Measurements from ENCODE around the gene AIG1.

GRCh38 chr6:143097224-143097795 is 36.6 kb downstream of the AIG1 start:
- TF ChIP-seq ELF4 (IDR thresholded peaks at IDR 0.05) (no peak), SP1 (IDR thresholded peaks at IDR 0.05) (no peak), ZNF384 (IDR thresholded peaks at IDR 0.05) (no peak), FOXK2 (IDR thresholded peaks at IDR 0.05) (no peak), SUZ12 (IDR thresholded peaks at IDR 0.05) (no peak), FOXM1 (IDR thresholded peaks at IDR 0.05; ENCODE audit: borderline replicate concordance) (no peak), CTBP1 (IDR thresholded peaks at IDR 0.05; ENCODE audit: borderline replicate concordance) (no peak), BHLHE40 (IDR thresholded peaks at IDR 0.05; ENCODE audit: borderline replicate concordance) (no peak), ARNT (IDR thresholded peaks at IDR 0.05) (no peak), NFRKB (IDR thresholded peaks at IDR 0.05) (no peak), L3MBTL2 (conservative IDR thresholded peaks at IDR 0.05) (no peak), HDGF (IDR thresholded peaks at IDR 0.05; ENCODE audit: borderline replicate concordance) (no peak), TARDBP (IDR thresholded peaks at IDR 0.05) (no peak)
- TF ChIP-seq, protein P1, sequence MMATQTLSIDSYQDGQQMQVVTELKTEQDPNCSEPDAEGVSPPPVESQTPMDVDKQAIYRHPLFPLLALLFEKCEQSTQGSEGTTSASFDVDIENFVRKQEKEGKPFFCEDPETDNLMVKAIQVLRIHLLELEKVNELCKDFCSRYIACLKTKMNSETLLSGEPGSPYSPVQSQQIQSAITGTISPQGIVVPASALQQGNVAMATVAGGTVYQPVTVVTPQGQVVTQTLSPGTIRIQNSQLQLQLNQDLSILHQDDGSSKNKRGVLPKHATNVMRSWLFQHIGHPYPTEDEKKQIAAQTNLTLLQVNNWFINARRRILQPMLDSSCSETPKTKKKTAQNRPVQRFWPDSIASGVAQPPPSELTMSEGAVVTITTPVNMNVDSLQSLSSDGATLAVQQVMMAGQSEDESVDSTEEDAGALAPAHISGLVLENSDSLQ (IDR thresholded peaks at IDR 0.05), result no peak
